ENCODE results near the gene LPCAT1.

LPCAT1 gene

DNA sequence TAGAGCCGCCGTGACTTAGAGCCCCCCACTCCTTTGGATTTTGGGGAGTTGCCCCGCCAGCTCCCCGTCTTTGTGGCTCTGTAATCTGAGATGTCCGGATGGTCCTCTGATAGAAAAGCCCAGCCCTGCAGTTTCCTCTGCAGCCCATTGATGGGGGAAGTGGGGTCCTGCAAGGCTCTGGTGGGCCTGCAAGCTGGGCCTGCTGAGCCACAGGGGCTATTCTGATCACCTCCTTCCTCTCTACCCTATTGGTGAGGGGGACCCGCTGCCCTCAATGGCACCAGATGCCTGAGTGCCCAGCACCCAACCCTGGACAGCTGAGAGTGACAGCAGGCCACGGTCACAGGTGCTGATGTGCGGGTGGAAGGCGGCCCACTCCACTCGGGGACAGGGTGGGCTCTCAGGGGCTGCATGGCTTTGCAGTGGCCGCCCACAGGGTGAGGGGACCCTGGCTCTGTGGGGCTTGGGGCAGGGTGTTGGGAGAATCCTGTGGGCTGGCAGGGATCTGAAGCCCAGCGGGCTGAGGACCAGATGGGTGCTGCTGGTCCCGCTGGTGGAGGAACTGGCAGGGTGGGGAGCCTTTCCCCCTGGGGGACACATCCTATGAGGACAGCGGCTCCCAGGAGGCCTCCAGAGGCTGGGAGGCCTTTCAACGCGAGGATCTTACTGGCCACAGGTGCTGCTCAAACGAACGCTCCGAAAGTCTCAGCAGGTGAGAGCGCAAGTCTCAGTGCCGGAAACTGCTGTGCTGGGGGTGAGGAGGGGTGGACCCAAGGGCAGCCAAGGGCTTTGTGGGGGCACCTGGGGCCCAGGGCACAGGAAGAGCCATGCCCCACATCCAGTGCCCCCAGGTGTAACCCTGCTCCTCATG is 30.0 kb upstream of the LPCAT1 start:
- DNase-seq (ENCODE audit: low read depth): no peak
- TF ChIP-seq, protein P1, sequence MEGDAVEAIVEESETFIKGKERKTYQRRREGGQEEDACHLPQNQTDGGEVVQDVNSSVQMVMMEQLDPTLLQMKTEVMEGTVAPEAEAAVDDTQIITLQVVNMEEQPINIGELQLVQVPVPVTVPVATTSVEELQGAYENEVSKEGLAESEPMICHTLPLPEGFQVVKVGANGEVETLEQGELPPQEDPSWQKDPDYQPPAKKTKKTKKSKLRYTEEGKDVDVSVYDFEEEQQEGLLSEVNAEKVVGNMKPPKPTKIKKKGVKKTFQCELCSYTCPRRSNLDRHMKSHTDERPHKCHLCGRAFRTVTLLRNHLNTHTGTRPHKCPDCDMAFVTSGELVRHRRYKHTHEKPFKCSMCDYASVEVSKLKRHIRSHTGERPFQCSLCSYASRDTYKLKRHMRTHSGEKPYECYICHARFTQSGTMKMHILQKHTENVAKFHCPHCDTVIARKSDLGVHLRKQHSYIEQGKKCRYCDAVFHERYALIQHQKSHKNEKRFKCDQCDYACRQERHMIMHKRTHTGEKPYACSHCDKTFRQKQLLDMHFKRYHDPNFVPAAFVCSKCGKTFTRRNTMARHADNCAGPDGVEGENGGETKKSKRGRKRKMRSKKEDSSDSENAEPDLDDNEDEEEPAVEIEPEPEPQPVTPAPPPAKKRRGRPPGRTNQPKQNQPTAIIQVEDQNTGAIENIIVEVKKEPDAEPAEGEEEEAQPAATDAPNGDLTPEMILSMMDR (IDR thresholded peaks at IDR 0.05; ENCODE audit: low read length, missing control alignments): no peak

GRCh38 chr5:1552521-1553255 is 28.9 kb upstream of the LPCAT1 start:
- H3K4me3 ChIP-seq (replicated peaks; ENCODE audit: low read depth, low read length): no peak overlapping the region
- peak; percentile 39 for DNase-seq (ENCODE audit: low read depth)
- TF ChIP-seq, protein P1 (IDR thresholded peaks at IDR 0.05; ENCODE audit: low read length, missing control alignments): no peak

More for the DNA sequence above, 30.0 kb upstream of the LPCAT1 start:
- H3K4me3 ChIP-seq (replicated peaks; ENCODE audit: low read depth, low read length): no peak overlapping the region

GRCh38 chr5:1551426-1552301 is 27.9 kb upstream of the LPCAT1 start:
- H3K4me3 ChIP-seq (replicated peaks; ENCODE audit: low read depth, low read length): no peak overlapping the region
- TF ChIP-seq, protein P1 (IDR thresholded peaks at IDR 0.05; ENCODE audit: low read length, missing control alignments): no peak
- no peak for DNase-seq (ENCODE audit: low read depth)

DNA sequence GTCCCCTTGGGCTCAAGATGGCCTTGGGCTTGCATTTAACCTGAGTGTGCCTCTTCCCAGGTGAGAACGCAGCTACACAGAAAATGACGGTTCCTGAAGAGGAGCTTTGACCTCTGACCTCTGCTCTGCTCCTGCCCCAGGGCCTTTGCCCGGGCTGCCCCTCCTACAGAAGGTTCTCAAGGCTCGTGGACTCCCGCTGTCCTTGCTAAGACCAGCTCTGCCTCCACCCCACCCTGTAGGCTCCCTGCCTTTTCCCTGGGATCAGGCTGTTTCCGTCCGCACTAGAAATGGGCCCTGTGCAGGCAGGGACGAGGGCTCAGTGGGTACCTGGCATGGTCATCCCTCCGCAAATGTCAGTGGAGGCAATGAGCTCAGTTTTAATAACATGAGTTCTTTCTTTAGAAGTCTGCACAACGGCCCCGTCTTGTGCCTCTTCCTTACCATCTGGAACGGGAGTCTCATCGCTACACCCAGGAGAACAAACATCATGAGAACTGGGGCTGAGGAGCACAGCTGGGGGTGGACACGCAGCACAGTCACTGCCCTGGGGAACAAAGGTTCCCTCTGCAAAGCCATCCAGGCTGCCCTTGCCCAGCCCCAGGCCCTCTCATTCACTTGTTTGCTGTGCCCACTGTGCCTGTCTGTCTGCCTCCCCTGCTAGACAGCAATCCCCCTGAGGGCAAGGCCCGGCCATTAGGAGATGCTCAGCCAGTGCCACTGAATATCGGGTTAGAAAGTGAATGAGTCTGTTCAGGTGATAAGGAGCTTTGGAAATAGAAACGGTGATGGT is 26.7 kb upstream of the LPCAT1 start:
- TF ChIP-seq, protein P1 (IDR thresholded peaks at IDR 0.05; ENCODE audit: low read length, missing control alignments): no peak
- H3K4me3 ChIP-seq (replicated peaks; ENCODE audit: low read depth, low read length): no peak overlapping the region
- no peak for DNase-seq (ENCODE audit: low read depth)

DNA sequence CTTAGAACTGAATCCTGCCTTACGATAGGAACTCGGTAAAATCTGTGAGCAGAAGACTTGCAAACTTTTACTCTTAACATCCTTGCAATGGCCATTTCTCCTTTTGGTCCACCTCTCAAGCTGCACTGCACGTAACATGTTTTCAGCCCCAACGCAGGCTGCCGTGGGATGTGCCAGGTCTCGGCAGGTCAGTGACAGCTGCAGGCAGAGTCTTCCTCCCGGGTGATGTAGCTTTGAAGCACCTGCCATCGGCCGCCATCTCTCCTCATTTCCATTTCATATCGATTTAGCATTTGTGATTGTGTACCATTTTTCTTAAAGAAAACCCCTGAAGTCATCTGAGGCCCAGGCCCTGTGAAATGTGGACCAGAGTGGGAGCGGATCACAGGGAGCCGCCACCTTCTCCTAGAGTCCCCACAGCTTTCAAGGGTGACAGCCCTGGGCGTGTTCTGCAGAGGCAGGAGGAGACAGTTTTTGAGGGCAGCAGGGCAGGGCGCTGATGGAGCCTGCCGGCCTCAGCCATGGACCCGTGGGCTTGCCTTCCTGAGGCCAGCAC is 25.8 kb upstream of the LPCAT1 start:
- no peak for DNase-seq (ENCODE audit: low read depth)
- H3K4me3 ChIP-seq (replicated peaks; ENCODE audit: low read depth, low read length): no peak overlapping the region
- TF ChIP-seq, protein P1 (IDR thresholded peaks at IDR 0.05; ENCODE audit: low read length, missing control alignments): no peak
